Sigmoid colon (tissue), 7 donors: ENCODE results near the gene LRRC56. TPM values are rescaled to one million over a fixed set of nuclear protein-coding genes. Genes with fewer than 3 reads are reported as not detected.
A peak's percentile ranks its signal among the peaks of the same experiment; 100 is the strongest.

Experiments
- DNase-seq: peaks from one replicate; pipeline ENCODE4 v3.0.0-alpha.2; 2019
- H3K27ac ChIP-seq, 4 donors: fragments of 200-600 bp; sonication (generic); one replicate each; pipeline ENCODE4 v1.5.1; 2016 to 2019; ENCODE audit warnings: mild to moderate bottlenecking in 1 of 4
- H3K27me3 ChIP-seq, 3 donors: fragments of 200-600 bp; sonication (generic); one replicate each; pipeline ENCODE4 v1.5.1; 2019; ENCODE audit warnings: mild to moderate bottlenecking in 1 of 3
- H3K36me3 ChIP-seq, 4 donors: fragments of 200-600 bp; sonication (generic); one replicate each; pipeline ENCODE4 v1.5.1; 2016 to 2019
- H3K4me1 ChIP-seq, 4 donors: fragments of 200-600 bp; sonication (generic); one replicate each; pipeline ENCODE4 v1.5.1; 2017 to 2019
- H3K4me3 ChIP-seq, 4 donors: fragments of 200-600 bp; sonication (generic); one replicate each; pipeline ENCODE4 v1.5.1; 2017 to 2019; ENCODE audit warnings: mild to moderate bottlenecking in 2 of 4, moderate library complexity in 1 of 4
- H3K9me3 ChIP-seq, 4 donors: fragments of 200-600 bp in 3 of 4; sonication (generic) in 3 of 4; one replicate each; pipeline versions ENCODE4 v1.5.1 to v1.6.1; 2013 to 2019
- EP300 ChIP-seq, 4 donors: sonication (generic); formaldehyde crosslinking; IDR thresholded peaks; one replicate each; pipeline ENCODE4 v1.6.1; 2017; ENCODE audit warnings: antibody characterized with exemption in 4 of 4
- POLR2A ChIP-seq, 2 donors: fragments of 450-650 bp; IDR thresholded peaks; one replicate each; pipeline ENCODE4 v1.6.1; 2016; ENCODE audit warnings: antibody characterized with exemption in 2 of 2, mild to moderate bottlenecking in 2 of 2, moderate library complexity in 2 of 2
- POLR2AphosphoS5 ChIP-seq, 4 donors: sonication (generic); formaldehyde crosslinking; IDR thresholded peaks; one replicate each; pipeline ENCODE4 v1.6.1; 2017; ENCODE audit warnings: antibody characterized with exemption in 4 of 4
- WGBS, 2 donors: extraction: QIAGEN DNeasy Blood & Tissue Kit; methylation state at CpG; one replicate each; pipeline ENCODE4 v1.1.7; 2013; 5-methylcytosine and 5-hydroxymethylcytosine counted together
- intact Hi-C: fragments of 100-400 bp; cut with DNase I; formaldehyde crosslinking; loops from one replicate; pipeline ENCODE4 v1.15.1; 2023
- polyA plus RNA-seq, 3 donors: library from polyadenylated mRNA; stranded (reverse); fragments of 200-250 nt; gene quantifications; one replicate each; pipeline ENCODE4 v1.2.3, GENCODE V29; 2013
- total RNA-seq, 4 donors: library from RNA; depleted of rRNA; stranded (reverse); fragments of >200 nt; gene quantifications; one replicate each; pipeline ENCODE4 v1.1.0, GENCODE V29; 2016
- TF ChIP-seq, protein P1 (sequence below), 4 experiments: fragments of 450-650 bp in 3 of 4; fragments of 200-600 bp in 1 of 4; IDR thresholded peaks; one replicate each; pipeline ENCODE4 v1.5.1; 2016 to 2019; ENCODE audit warnings: antibody characterized with exemption in 4 of 4, mild to moderate bottlenecking in 3 of 4, moderate library complexity in 2 of 4
- donor health status: healthy with polysubstance abuse.
- donor health status: Bipolar disorder and iron deficiency.
- donor health status: healthy.

Gene LRRC56
- total and polyA plus RNA-seq, 7 donors: 0.14 to 5.9 (median 4.1) TPM; not detected in 3

- H3K9me3 ChIP-seq: no peaks in the 10 kb centered on the region
- no peak overlapping the region for H3K27ac ChIP-seq
- 63 to 82% methylated on average over 32 of the region's 32 CpGs for WGBS, 2 donors
- no peaks in the 10 kb centered on the region for H3K4me1 ChIP-seq
- no peak for DNase-seq
- H3K27me3 ChIP-seq: no peaks in the 10 kb centered on the region
- no peak overlapping the region for H3K4me3 ChIP-seq
- peaks cover 21 to 71% (median 35%) of the 10 kb centered on the region in 4 donors for H3K36me3 ChIP-seq
- intact Hi-C loops: no loop called here
- peak in 1 of 4 donors; percentile 7 for TF ChIP-seq POLR2AphosphoS5 (IDR thresholded peaks at IDR 0.05)
- no peak for TF ChIP-seq POLR2A (IDR thresholded peaks at IDR 0.05)
- TF ChIP-seq, protein P1, sequence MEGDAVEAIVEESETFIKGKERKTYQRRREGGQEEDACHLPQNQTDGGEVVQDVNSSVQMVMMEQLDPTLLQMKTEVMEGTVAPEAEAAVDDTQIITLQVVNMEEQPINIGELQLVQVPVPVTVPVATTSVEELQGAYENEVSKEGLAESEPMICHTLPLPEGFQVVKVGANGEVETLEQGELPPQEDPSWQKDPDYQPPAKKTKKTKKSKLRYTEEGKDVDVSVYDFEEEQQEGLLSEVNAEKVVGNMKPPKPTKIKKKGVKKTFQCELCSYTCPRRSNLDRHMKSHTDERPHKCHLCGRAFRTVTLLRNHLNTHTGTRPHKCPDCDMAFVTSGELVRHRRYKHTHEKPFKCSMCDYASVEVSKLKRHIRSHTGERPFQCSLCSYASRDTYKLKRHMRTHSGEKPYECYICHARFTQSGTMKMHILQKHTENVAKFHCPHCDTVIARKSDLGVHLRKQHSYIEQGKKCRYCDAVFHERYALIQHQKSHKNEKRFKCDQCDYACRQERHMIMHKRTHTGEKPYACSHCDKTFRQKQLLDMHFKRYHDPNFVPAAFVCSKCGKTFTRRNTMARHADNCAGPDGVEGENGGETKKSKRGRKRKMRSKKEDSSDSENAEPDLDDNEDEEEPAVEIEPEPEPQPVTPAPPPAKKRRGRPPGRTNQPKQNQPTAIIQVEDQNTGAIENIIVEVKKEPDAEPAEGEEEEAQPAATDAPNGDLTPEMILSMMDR (IDR thresholded peaks at IDR 0.05): no peak
- no peak for TF ChIP-seq EP300 (IDR thresholded peaks at IDR 0.05)
These were observed 44.7 kb upstream of the LRRC56 start for GRCh38 chr11:492427-493226.

GRCh38 chr11:494761-495536 lies 42.4 kb upstream of the LRRC56 start:
- intact Hi-C loops: no loop called here
- TF ChIP-seq, protein P1 (IDR thresholded peaks at IDR 0.05): no peak
- no peak for TF ChIP-seq POLR2AphosphoS5 (IDR thresholded peaks at IDR 0.05)
- TF ChIP-seq EP300 (IDR thresholded peaks at IDR 0.05): no peak
- TF ChIP-seq POLR2A (IDR thresholded peaks at IDR 0.05): no peak
- 90% methylated on average over 37 of the region's 37 CpGs for WGBS, 2 donors
- Histone ChIP-seq H3K4me1 (no peaks in the 10 kb centered on the region), H3K4me3 (no peak overlapping the region), H3K27ac (no peak overlapping the region), H3K27me3 (no peaks in the 10 kb centered on the region), H3K9me3 (no peaks in the 10 kb centered on the region), H3K36me3 (peaks cover 43 to 86% (median 58%) of the 10 kb centered on the region in 4 donors)
- no peak for DNase-seq

GRCh38 chr11:495537-495931 lies 41.8 kb upstream of the LRRC56 start:
- H3K27me3 ChIP-seq: no peaks in the 10 kb centered on the region
- no peaks in the 10 kb centered on the region for H3K9me3 ChIP-seq
- intact Hi-C loops: no loop called here
- no peaks in the 10 kb centered on the region for H3K4me1 ChIP-seq
- no peak for TF ChIP-seq EP300 (IDR thresholded peaks at IDR 0.05)
- no peak for TF ChIP-seq POLR2A (IDR thresholded peaks at IDR 0.05)
- TF ChIP-seq, protein P1 (IDR thresholded peaks at IDR 0.05): no peak
- TF ChIP-seq POLR2AphosphoS5 (IDR thresholded peaks at IDR 0.05): no peak
- DNase-seq: no peak
- WGBS, 2 donors: 77 to 83% methylated on average over 10 of the region's 10 CpGs
- no peak overlapping the region for H3K4me3 ChIP-seq
- H3K36me3 ChIP-seq: peaks cover 49 to 86% (median 64%) of the 10 kb centered on the region in 4 donors
- H3K27ac ChIP-seq: no peak overlapping the region

DNA sequence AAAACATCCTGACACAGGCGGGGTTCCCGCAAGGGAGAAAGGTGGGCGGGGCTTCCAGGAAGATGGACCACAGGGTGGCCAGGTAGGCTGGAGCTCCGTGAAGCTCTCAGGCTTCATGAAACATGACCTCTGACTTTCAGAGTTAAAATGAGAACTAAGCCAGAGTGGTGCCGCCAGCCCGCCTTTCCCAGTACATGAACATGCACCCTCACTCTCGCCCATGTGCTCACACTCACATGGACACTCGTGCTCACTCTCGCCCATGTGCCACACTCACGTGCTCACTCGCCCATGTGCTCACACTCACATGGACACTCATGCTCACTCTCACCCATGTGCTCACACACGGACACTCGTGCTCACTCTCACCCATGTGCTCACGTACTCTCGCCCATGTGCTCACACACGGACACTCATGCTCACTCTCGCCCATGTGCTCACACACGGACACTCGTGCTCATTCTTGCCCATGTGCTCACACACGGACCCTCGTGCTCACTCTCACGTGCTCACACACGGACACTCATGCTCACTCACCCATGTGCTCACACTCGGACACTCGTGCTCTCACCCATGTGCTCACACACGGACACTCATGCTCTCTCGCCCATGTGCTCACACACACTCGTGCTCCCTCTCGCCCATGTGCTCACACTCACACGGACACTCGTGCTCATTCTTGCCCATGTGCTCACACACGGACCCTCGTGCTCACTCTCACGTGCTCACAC lies 40.3 kb upstream of the LRRC56 start:
- peaks cover 57 to 95% (median 74%) of the 10 kb centered on the region in 4 donors for H3K36me3 ChIP-seq
- DNase-seq: no peak
- TF ChIP-seq EP300 (IDR thresholded peaks at IDR 0.05): no peak
- TF ChIP-seq, protein P1 (IDR thresholded peaks at IDR 0.05): no peak
- no peak for TF ChIP-seq POLR2A (IDR thresholded peaks at IDR 0.05)
- no peaks in the 10 kb centered on the region for H3K9me3 ChIP-seq
- no peak overlapping the region for H3K4me3 ChIP-seq
- no peaks in the 10 kb centered on the region for H3K27me3 ChIP-seq
- H3K27ac ChIP-seq: no peak overlapping the region
- intact Hi-C loops: no loop called here
- peaks cover 0 to under 1% (median 0%) of the 10 kb centered on the region in 4 donors for H3K4me1 ChIP-seq
- WGBS, 2 donors: 95 to 96% methylated on average over 34 of the region's 34 CpGs
